ENCODE results near the gene IFNA16.
"Not testable (repeated sequence)": the region's sequence is repeated elsewhere in the genome, so short reads cannot be mapped to it uniquely, and the experiment has no call there.

The IFNA16 gene

GRCh38 chr9:21217211-21217610 lies at the start of gene IFNA16:
TSS of gene IFNA16 (minus strand) at chr9:21217311. CDS start at chr9:21217305, 6 bp downstream.
- DNase-seq (ENCODE audit: extremely low spot score); POLR2A ChIA-PET: not testable (repeated sequence)
- CTCF ChIA-PET, result interaction anchor here (0.7 kb wide), 1 partner anchor 22 kb away, joined by 4 read pairs; no protein-coding TSS in a partner anchor

- DNase-seq (ENCODE audit: extremely low spot score), result no peak
- CTCF ChIA-PET, result interaction anchor here (0.8 kb wide), 1 partner anchor 13 kb away, joined by 3 read pairs; no protein-coding TSS in a partner anchor
These were observed 48.5 kb upstream of the IFNA16 start for GRCh38 chr9:21265421-21266189.

GRCh38 chr9:21255538-21256212 lies 38.6 kb upstream of the IFNA16 start:
- POLR2A ChIA-PET, result no interaction called here
- no peak for DNase-seq (ENCODE audit: extremely low spot score)
- CTCF ChIA-PET, result no interaction called here
- TF ChIP-seq TARDBP (IDR thresholded peaks at IDR 0.05) (no peak), HDGF (IDR thresholded peaks at IDR 0.05; ENCODE audit: borderline replicate concordance) (no peak), L3MBTL2 (conservative IDR thresholded peaks at IDR 0.05) (no peak), BHLHE40 (IDR thresholded peaks at IDR 0.05; ENCODE audit: borderline replicate concordance) (no peak), ARNT (IDR thresholded peaks at IDR 0.05) (no peak), LEF1 (IDR thresholded peaks at IDR 0.05; ENCODE audit: borderline replicate concordance) (no peak)

More at GRCh38 chr9:21265421-21266189, 48.5 kb upstream of the IFNA16 start:
- POLR2A ChIA-PET, result no interaction called here
- no peak for TF ChIP-seq SUZ12 (IDR thresholded peaks at IDR 0.05)
- no peak for TF ChIP-seq FOXM1 (IDR thresholded peaks at IDR 0.05; ENCODE audit: borderline replicate concordance)
- TF ChIP-seq SP1 (IDR thresholded peaks at IDR 0.05), result no peak

GRCh38 chr9:21252721-21253547 lies 35.8 kb upstream of the IFNA16 start:
- DNase-seq (ENCODE audit: extremely low spot score), result peak; percentile 50

GRCh38 chr9:21251638-21252037 lies 34.5 kb upstream of the IFNA16 start:
- ChIA-PET POLR2A (no interaction called here), CTCF (interaction anchor here (1.4 kb wide), 1 partner anchor 12 kb away, joined by 3 read pairs; the partner anchor contains the start of gene IFNA14)
- DNase-seq (ENCODE audit: extremely low spot score), result no peak
- TF ChIP-seq FOXK2 (IDR thresholded peaks at IDR 0.05) (no peak), TARDBP (IDR thresholded peaks at IDR 0.05) (no peak), PKNOX1 (IDR thresholded peaks at IDR 0.05) (no peak), ELF4 (IDR thresholded peaks at IDR 0.05) (no peak), ZNF384 (IDR thresholded peaks at IDR 0.05) (no peak), NFRKB (IDR thresholded peaks at IDR 0.05) (no peak), HDGF (IDR thresholded peaks at IDR 0.05; ENCODE audit: borderline replicate concordance) (no peak), SP1 (IDR thresholded peaks at IDR 0.05) (no peak), LEF1 (IDR thresholded peaks at IDR 0.05; ENCODE audit: borderline replicate concordance) (no peak), FOXM1 (IDR thresholded peaks at IDR 0.05; ENCODE audit: borderline replicate concordance) (no peak), FOXA1 (IDR thresholded peaks at IDR 0.05) (no peak), SUZ12 (IDR thresholded peaks at IDR 0.05) (no peak), CTBP1 (IDR thresholded peaks at IDR 0.05; ENCODE audit: borderline replicate concordance) (no peak), ARNT (IDR thresholded peaks at IDR 0.05) (no peak), BHLHE40 (IDR thresholded peaks at IDR 0.05; ENCODE audit: borderline replicate concordance) (no peak), L3MBTL2 (conservative IDR thresholded peaks at IDR 0.05) (no peak)

More at GRCh38 chr9:21252721-21253547, 35.8 kb upstream of the IFNA16 start:
- ChIA-PET CTCF (interaction anchor here (0.5 to 1.6 kb wide), 14 partner anchors 12 to 538 kb away, joined by 3 to 6 read pairs (median 3); partner anchors contain the start of gene IFNA14), POLR2A (interaction anchor here (0.6 kb wide), 1 partner anchor 531 kb away, joined by 3 read pairs; no protein-coding TSS in a partner anchor)
- peak; percentile 48; the same call in 1 of the 2 replicates for TF ChIP-seq PKNOX1 (IDR thresholded peaks at IDR 0.05)
- no peak for TF ChIP-seq LEF1 (IDR thresholded peaks at IDR 0.05; ENCODE audit: borderline replicate concordance)

- no peak for TF ChIP-seq FOXM1 (IDR thresholded peaks at IDR 0.05; ENCODE audit: borderline replicate concordance)
- TF ChIP-seq SP1 (IDR thresholded peaks at IDR 0.05), result no peak
- no peak for TF ChIP-seq FOXK2 (IDR thresholded peaks at IDR 0.05)
- TF ChIP-seq BHLHE40 (IDR thresholded peaks at IDR 0.05; ENCODE audit: borderline replicate concordance), result no peak
- no peak for TF ChIP-seq LEF1 (IDR thresholded peaks at IDR 0.05; ENCODE audit: borderline replicate concordance)
- TF ChIP-seq SUZ12 (IDR thresholded peaks at IDR 0.05), result no peak
- TF ChIP-seq FOXA1 (IDR thresholded peaks at IDR 0.05), result no peak
- TF ChIP-seq TARDBP (IDR thresholded peaks at IDR 0.05), result no peak
- TF ChIP-seq PKNOX1 (IDR thresholded peaks at IDR 0.05), result no peak
- TF ChIP-seq ARNT (IDR thresholded peaks at IDR 0.05), result no peak
- TF ChIP-seq HDGF (IDR thresholded peaks at IDR 0.05; ENCODE audit: borderline replicate concordance), result no peak
- no peak for TF ChIP-seq NFRKB (IDR thresholded peaks at IDR 0.05)
- ChIA-PET CTCF (no interaction called here), POLR2A (no interaction called here)
- no peak for DNase-seq (ENCODE audit: extremely low spot score)
These were observed 34.1 kb upstream of the IFNA16 start for GRCh38 chr9:21251190-21251589.

Data from HEK293T (cell line).